B cell (primary cell): ENCODE results near the gene ETV6.

Source experiments
- EZH2 ChIP-seq: IDR thresholded peaks from 2 replicates; pipeline ENCODE4 v1.6.1; 2012; ENCODE audit warnings: borderline replicate concordance, low read depth, mild to moderate bottlenecking, moderate library complexity, low read length; ENCODE audit not compliant: insufficient read depth, poor library complexity, severe bottlenecking
- TF ChIP-seq, protein P1 (sequence below): fragments of 200-600 bp; IDR thresholded peaks from one replicate; pipeline ENCODE4 v1.8.0; 2022; ENCODE audit warnings: antibody characterized with exemption, mild to moderate bottlenecking

DNA sequence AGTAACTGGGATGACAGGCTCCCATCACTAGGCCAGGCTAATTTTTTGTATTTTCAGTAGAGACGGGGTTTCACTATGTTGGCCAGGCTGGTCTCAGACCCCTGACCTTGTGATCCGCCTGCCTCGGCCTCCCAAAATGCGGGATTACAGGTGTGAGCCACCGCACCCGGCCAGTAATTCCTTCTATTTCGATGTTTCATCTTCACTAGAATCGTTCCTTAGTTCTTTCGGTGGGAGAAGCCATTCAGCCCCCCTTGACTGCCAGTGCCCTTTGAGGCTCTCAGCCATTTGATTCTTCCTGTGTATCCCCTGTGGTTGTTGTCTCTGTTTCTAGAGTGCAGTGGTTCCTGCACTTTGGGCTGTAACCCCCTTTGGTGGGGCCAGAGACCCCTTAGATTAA is 174.1 kb downstream of the ETV6 start:
- TF ChIP-seq, protein P1, sequence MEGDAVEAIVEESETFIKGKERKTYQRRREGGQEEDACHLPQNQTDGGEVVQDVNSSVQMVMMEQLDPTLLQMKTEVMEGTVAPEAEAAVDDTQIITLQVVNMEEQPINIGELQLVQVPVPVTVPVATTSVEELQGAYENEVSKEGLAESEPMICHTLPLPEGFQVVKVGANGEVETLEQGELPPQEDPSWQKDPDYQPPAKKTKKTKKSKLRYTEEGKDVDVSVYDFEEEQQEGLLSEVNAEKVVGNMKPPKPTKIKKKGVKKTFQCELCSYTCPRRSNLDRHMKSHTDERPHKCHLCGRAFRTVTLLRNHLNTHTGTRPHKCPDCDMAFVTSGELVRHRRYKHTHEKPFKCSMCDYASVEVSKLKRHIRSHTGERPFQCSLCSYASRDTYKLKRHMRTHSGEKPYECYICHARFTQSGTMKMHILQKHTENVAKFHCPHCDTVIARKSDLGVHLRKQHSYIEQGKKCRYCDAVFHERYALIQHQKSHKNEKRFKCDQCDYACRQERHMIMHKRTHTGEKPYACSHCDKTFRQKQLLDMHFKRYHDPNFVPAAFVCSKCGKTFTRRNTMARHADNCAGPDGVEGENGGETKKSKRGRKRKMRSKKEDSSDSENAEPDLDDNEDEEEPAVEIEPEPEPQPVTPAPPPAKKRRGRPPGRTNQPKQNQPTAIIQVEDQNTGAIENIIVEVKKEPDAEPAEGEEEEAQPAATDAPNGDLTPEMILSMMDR: no peak
- no peak for TF ChIP-seq EZH2
